Fibroblast of peridontal ligament (primary cell): ENCODE measurements around the gene COL3A1.

Experiments
- DNase-seq: peaks from one replicate; pipeline ENCODE4 v3.0.0-alpha.2; 2010; ENCODE audit errors: extremely low read depth

Gene COL3A1

GRCh38 chr2:188974164-188974563 lies at the start of gene COL3A1:
TSS of gene COL3A1 (plus strand) at chr2:188974373. CDS start at chr2:188974490, 117 bp downstream.
- peak; percentile 95 for DNase-seq

GRCh38 chr2:188928643-188929042 lies 45.5 kb upstream of the COL3A1 start:
- no peak for DNase-seq

DNA sequence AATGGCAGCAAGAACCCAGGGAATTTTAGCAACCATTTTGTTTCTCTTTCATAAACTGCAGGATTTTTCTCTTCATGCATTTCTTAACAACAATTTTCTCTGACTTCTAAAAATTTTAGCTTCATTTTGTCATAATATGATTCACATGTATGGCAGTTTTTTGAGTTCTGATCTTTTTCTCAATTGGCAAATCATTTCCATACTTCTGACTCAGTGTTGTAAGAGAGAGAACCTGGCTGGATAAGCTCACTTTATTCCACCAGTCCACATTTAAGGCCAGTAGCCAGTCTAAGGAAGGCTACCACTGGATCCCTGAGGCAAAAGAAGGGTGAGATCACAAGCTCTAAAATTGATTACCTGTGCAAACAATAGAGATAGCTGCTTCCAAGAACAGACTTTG lies 42.8 kb upstream of the COL3A1 start:
- peak; percentile 87 for DNase-seq

DNA sequence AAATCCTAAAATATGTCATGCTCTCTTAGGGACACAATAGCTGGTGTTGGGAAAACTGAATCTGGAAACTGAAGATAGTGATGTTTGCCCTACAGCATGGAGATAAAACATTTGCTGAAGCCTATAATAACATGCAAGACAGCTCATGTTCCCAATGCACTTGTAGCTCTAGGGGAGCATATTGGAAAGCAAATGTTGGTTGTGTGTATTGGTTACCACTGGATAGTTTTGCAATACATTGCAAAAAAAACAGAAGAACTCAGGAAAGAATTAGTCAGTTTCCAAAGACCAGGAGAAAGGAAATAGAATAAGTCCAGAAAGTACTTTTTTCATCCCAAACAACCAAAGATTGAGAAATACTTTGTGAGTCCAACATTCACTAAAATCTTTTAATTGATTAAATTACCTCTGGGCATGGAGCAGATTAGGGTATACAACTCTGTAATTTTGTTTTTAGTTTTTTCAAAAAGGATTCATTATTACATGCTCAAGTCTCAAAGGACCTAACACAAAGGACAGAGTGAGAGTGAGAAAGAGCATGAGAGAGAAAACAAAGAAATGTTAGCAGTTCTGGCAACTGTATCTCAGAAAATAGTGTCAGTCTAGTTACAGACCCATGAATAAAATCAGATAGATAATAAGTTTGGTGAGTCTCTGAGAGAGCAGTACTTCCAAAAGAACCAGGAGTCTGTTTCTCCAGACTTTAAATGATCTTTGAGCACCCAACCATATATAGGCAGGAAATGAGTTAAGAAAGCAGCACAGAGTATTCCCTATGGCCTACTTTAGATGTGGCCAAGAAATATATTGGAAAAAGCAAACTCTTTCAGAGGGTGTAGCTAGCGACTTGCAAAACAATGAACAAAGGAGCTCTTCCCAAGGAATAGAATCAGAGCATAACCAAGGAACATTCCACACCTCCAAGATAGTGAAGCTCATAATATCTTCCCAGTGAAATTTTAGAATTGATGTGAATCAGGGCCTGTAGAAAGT lies 36.6 kb upstream of the COL3A1 start:
- DNase-seq: peak; percentile 96

DNA sequence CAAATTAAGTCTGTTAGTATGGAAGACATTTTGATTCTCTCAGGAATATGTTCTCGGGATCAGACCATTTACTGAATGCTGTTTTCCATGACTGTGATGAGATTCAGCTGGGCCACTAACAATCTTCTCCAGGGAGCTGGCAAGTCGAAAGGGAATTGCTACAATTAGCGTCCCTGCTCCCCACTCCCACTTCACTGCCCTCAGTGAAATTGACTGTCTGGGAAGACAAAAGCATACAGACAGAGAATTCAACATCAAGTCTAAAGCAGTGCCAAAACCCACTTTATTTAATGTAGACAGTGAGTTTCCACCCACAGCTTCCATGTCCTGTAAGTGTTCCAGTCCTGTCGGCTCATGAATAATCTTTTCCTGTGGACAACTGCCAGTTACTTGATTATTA lies 34.0 kb upstream of the COL3A1 start:
- DNase-seq: peak; percentile 56

- no peak for DNase-seq
Observed at GRCh38 chr2:188944442-188944841, 29.7 kb upstream of the COL3A1 start.

DNA sequence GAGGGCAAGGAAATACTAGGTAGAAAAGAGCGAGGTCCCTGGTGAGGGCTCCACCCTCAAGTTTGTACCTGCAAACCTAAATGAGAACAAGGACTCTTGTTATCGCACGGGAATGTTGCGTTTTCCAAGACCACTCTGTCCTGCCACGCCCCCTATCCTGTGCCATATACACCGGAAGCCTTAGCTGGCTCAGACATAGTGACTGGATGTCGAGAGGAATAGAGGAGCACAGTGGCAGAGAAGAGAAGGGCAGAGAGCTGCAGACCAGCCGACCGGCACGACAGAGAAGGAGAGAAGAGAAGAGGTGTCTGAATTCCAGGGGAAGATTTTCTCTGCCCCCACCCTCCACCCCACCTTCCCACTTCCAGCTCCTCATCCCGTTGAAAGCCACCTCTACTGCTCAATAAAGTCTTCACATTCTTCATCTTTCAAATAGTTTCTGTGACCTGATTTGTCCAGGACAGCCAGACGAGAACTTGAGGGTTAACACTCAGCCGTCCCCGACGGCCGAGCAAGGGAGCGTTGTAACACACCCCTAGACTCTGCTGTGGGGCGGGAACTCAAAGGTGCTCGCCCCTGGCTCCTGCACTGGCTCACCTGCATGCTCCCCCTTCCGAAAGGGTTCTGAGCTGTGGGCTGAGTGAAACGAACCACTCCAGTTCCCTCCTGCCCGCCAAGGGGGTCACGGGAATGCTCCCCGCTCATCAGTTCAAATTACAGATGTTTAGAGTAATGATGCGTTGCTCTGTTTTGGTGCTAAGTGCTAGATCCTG lies 24.9 kb upstream of the COL3A1 start:
- DNase-seq: no peak

GRCh38 chr2:188952901-188953300 lies 21.3 kb upstream of the COL3A1 start:
- DNase-seq: peak; percentile 23

DNA sequence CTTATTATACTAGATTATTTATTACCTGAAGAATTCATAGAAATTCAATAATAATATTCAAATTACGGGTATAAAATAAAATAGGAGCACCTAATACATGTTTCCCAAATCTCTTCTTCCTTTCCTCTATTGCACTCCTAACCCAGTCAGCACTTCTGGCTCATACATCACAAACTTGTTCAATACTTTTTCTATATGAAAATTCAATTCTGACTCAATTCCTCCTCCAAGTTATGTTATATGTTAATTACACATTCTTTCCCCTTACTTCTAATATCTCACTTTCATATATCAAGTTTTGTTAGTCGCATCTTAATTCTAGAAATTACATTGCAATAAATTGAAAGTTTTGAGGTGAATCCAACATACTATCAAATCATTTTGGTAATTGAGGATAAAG lies 17.9 kb upstream of the COL3A1 start:
- DNase-seq: no peak

DNA sequence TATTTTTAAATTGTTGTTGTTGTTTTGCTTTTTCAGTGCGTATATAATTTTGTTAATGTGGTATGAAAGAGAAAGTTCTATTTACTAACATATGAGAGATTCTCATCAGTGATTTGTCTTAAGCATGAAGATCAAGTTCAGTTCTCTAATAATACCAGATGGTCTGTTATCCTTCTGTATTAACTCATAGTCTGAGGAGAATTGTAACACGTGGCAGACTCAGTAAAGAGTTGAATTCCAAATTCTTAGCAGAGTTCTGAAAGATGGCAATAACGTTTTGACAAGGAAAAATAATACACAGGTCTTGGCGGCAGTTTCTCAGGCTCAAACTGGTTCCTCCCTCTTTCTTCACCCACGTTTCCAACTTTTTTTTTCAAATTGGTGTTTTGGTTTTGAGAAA lies 17.2 kb upstream of the COL3A1 start:
- peak; percentile 15 for DNase-seq

DNA sequence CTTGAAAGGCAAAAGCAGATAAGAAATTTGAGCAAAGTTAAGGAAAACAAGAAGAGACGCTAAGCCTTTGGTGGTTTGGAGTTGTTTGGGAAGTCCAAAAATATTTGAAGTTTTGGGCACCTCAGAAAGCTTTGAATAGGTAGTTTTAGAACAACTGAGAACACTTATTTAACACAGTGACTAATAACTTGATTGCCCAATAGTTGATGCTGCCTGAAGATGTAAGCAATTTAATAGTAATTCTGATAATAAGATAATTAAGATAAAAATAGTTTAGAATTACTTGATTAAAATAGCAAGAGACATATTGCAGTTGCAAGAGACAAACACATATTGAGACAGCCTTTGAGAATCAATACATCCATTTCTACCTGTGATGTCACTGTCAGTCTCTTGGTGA lies 16.5 kb upstream of the COL3A1 start:
- no peak for DNase-seq

DNA sequence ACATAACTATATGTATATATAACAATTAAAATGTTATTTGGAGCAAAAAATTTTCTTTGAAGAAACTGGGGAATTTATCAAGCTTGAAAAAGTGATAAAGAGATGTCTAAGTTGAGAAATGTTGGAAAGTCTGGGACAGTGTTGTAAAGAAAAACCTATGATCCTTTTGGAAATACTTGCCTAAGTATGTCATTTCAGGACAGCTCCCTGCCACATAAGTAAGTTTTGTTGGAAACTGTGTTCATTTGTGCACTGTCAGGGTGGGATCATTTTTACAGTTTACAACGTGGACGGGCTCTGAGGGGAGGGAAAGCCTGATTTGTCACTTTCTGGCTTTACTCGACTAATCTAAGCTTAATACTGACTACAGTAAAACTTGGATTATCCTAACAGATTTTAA lies 10.4 kb upstream of the COL3A1 start:
- no peak for DNase-seq

GRCh38 chr2:188964976-188965546 lies 9.1 kb upstream of the COL3A1 start:
- DNase-seq: no peak

DNA sequence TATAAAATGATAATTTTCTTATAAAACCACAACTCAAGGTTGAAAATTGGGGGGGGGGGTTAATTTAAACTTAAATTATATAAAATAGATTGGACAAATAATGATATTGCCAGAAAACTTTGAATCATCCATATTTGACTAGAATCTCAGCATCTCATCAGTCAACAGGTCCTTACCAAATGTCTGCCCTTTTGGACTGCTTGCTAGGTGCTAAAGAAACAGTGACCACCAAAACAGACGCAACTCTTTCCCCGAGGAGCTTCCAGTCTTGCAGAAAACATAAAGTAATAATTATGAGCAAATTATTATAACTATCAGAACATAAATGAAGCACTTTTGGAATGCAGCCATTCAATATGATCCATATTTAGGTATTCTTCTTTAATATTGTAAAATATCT lies 8.6 kb upstream of the COL3A1 start:
- no peak for DNase-seq

GRCh38 chr2:188966079-188966571 lies 8.0 kb upstream of the COL3A1 start:
- peak; percentile 63 for DNase-seq

DNA sequence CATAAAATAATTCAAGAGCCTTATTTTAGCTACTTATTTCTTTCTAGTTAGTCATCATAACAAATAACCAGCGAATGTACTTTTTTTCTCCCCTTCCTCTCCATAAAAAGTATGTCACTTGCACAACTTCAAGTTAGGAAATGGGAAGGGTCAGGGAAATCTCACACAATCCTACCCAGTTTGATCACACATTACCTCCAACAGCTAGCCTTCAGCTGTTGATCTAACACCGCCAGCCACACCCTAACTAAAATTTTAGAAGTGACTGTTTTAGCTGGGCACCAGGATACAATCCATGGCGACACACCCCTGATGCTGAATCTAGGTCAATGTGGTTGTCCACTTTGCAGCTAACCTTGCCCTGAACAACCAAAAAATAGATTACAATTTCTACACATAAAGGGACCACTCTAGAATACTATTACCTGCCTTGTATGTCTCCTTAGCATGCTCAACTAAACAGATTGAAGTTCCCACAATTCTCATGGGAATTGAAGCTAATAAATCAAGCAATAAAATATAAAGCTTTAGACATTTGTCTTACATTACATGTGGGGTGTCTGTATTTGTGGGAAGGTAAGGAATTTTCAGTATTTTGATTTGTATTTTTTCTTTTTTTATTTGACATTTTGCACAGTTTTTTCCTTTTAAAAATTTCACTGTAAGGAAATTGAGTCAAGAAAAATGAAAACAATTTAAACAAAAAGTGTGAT lies 7.3 kb upstream of the COL3A1 start:
- DNase-seq: peak; percentile 40

- peak; percentile 85 for DNase-seq
Observed at GRCh38 chr2:188969236-188969635, 4.9 kb upstream of the COL3A1 start.

DNA sequence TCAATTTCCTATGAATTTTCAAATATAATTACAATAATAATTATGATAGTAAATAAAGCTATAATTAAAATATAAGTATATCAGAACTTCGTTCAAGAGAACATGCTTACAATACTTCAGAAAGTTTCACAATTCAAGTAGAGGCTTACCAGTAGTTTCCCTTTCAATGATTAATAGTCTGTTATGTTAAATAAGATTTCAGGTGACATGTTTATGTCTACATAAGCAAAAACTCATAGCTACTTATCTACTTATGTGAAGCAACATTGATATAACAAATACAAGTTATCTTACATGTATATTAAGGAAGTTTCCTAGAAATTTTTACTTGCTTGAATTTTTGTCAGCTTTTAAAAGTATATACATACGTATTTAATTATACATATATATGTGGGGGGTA lies 4.5 kb upstream of the COL3A1 start:
- DNase-seq: no peak

GRCh38 chr2:188970211-188970610 lies 4.0 kb upstream of the COL3A1 start:
- peak; percentile 31 for DNase-seq

DNA sequence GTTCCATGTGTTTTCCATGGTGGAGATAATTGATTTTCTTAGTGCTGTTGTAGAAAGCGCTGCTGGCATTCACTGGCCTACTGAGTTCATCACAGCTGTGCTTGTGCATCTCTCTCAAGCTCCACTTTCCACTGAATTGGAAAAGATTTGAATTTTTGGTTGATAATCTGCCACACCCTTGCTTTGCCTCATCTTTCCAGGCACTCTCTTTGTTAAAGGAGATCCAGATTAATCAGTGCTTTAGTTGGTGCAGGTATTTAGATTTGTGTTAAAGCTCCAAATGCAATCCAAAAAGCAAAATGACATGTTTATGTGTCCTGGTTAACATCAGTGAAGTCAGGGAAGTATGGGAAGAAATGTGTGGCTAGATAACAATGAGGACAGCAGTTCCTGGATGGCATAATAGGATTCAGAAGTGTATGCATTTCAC lies 2.7 kb upstream of the COL3A1 start:
- DNase-seq: peak; percentile 46

DNA sequence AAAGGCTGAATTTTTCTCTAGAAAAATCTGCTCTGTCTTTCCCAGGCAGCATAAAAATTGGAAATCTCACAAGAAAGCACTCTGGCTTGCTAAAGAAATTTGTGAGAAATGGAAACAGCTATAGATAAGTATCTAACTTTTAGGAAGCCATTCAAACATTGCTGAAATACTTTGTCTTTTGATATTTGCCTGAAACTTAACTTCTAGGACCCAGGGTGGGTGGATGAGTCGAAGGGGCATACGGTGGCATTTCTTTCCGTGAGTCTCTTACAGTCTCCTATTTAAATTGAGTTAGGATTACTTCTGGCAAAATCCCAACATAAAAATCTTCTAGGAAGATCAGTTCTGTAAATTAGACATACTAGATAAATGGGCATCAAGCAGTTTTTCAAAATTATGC lies 532 bp upstream of the COL3A1 start:
- DNase-seq: peak; percentile 53
